ENCODE data around the gene ZP2. TPM values are rescaled to one million over a fixed set of nuclear protein-coding genes. Genes with fewer than 3 reads are reported as not detected.

ZP2 gene
- total RNA-seq (2022), result not detected in 2 replicates
- percentile 1 among the genes with signal in this experiment for Bru-seq, nascent RNA
- BruChase-seq, experiment 1, labeled RNA remaining after a 2-hour chase, result not detected
- not detected for BruChase-seq, experiment 2, labeled RNA remaining after a 6-hour chase
- long read RNA-seq, result 0 reads

DNA sequence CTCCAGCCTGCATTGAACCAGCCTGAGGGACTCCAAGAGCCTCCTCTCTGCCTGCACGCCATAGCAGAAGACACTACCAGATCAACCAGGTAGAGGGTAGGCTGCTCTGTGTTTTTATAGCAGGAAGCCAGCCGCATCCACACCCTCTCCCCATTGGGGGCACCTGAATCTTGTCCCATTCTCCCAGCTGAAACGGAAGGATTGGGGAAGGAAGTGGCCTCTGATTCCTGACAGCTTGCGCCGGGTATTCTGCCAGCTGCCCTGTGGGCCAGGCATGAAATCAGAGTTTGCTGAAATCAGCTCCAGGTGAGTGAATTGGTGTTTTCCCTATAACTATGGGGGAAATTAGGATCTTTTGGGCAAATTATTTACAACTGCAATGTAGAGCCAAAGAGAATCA, at the start of gene ZP2:
TSS of gene ZP2 (minus strand) at position 89 of the 400 bp plus-strand sequence. CDS start at position 62, 27 bp downstream.
- no peaks in the 10 kb centered on the region for H3K27me3 Mint-ChIP-seq (ENCODE audit: insufficient read depth, unreplicated experiment)
- DNase-seq, result no peak
- H3K4me1 ChIP-seq, result no peaks in the 10 kb centered on the region
- no peaks in the 10 kb centered on the region for H3K4me1 Mint-ChIP-seq (ENCODE audit: low read depth, unreplicated experiment)
- H3K27me3 ChIP-seq (replicated peaks; ENCODE audit: control insufficient read depth, insufficient read depth, low read length), result no peaks in the 10 kb centered on the region
- no peaks in the 10 kb centered on the region for H3K36me3 Mint-ChIP-seq (ENCODE audit: insufficient read depth, unreplicated experiment)
- POLR2A ChIA-PET, result no interaction called here
- H3K4me3 ChIP-seq (ENCODE audit: low read depth, low read length), result no peak within 1 kb of the TSS
- no peaks in the 10 kb centered on the region for H3K9me3 Mint-ChIP-seq (ENCODE audit: unreplicated experiment)
- no peak for TF ChIP-seq CTCF (IDR thresholded peaks at IDR 0.05; ENCODE audit: insufficient read depth in 1 of 2, low read depth in 1 of 2, low read length in 1 of 2, severe bottlenecking in 1 of 2, unreplicated experiment in 1 of 2)
- no peak within 1 kb of the TSS for H3K4me3 Mint-ChIP-seq (ENCODE audit: unreplicated experiment)
- intact Hi-C loops (cut with micrococcal nuclease; ENCODE audit: unreplicated experiment), result no loop called here
- H3K9me3 ChIP-seq, result no peaks in the 10 kb centered on the region
- BruUV-seq (replicated peaks), result no TSS peak
- CTCF ChIA-PET, result no interaction called here
- H3K27ac Mint-ChIP-seq (ENCODE audit: unreplicated experiment), result no peak within 1 kb of the TSS
- no peaks in the 10 kb centered on the region for H3K36me3 ChIP-seq (ENCODE audit: control insufficient read depth, insufficient read depth, low read length)

DNA sequence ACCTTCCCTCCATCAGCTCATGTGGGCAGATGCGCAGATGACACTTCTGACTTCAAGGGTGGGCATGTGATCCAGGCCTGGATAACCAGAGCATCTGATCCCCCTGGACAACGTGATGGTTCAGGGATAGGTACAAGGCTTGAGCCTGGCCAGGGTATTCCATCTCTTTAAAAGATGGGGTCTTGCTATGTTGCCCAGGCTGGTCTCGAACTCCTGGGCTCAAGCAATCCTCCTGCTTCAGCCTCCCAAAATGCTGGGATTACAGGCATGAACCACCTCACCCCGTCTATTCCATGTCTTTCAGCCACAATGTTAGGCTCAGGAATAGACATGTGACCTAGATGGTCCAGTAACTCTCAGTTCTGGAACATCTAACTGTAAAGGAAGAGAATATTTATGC, 45.9 kb upstream of the ZP2 start:
- Mint-ChIP-seq H3K27me3 (ENCODE audit: insufficient read depth, unreplicated experiment) (peaks cover 3% of the 10 kb centered on the region), H3K4me1 (ENCODE audit: low read depth, unreplicated experiment) (peaks cover 9% of the 10 kb centered on the region), H3K9me3 (ENCODE audit: unreplicated experiment) (no peaks in the 10 kb centered on the region), H3K4me3 (ENCODE audit: unreplicated experiment) (no peak overlapping the region), H3K27ac (ENCODE audit: unreplicated experiment) (no peak overlapping the region), H3K36me3 (ENCODE audit: insufficient read depth, unreplicated experiment) (peaks cover 8% of the 10 kb centered on the region)
- no TSS peak for BruUV-seq (replicated peaks)
- Histone ChIP-seq H3K4me1 (peaks cover 23% of the 10 kb centered on the region), H3K9me3 (no peaks in the 10 kb centered on the region), H3K27me3 (replicated peaks; ENCODE audit: control insufficient read depth, insufficient read depth, low read length) (no peaks in the 10 kb centered on the region), H3K36me3 (ENCODE audit: control insufficient read depth, insufficient read depth, low read length) (no peaks in the 10 kb centered on the region), H3K4me3 (ENCODE audit: low read depth, low read length) (no peak overlapping the region)
- intact Hi-C loops (cut with micrococcal nuclease; ENCODE audit: unreplicated experiment), result no loop called here
- ChIA-PET CTCF (no interaction called here), POLR2A (no interaction called here)
- TF ChIP-seq CTCF (IDR thresholded peaks at IDR 0.05; ENCODE audit: insufficient read depth in 1 of 2, low read depth in 1 of 2, low read length in 1 of 2, severe bottlenecking in 1 of 2, unreplicated experiment in 1 of 2), result no peak
- no peak for DNase-seq

- intact Hi-C loops (cut with micrococcal nuclease; ENCODE audit: unreplicated experiment), result no loop called here
- no peak overlapping the region for H3K4me3 Mint-ChIP-seq (ENCODE audit: unreplicated experiment)
- peaks cover 19% of the 10 kb centered on the region for H3K4me1 ChIP-seq
- no peaks in the 10 kb centered on the region for H3K36me3 ChIP-seq (ENCODE audit: control insufficient read depth, insufficient read depth, low read length)
- no peak overlapping the region for H3K27ac Mint-ChIP-seq (ENCODE audit: unreplicated experiment)
- H3K9me3 Mint-ChIP-seq (ENCODE audit: unreplicated experiment), result no peaks in the 10 kb centered on the region
- H3K27me3 Mint-ChIP-seq (ENCODE audit: insufficient read depth, unreplicated experiment), result peaks cover 3% of the 10 kb centered on the region
- H3K4me3 ChIP-seq (ENCODE audit: low read depth, low read length), result no peak overlapping the region
- no peak for DNase-seq
- H3K36me3 Mint-ChIP-seq (ENCODE audit: insufficient read depth, unreplicated experiment), result peaks cover 8% of the 10 kb centered on the region
- no peaks in the 10 kb centered on the region for H3K9me3 ChIP-seq
- POLR2A ChIA-PET, result no interaction called here
- no peak for TF ChIP-seq CTCF (IDR thresholded peaks at IDR 0.05; ENCODE audit: insufficient read depth in 1 of 2, low read depth in 1 of 2, low read length in 1 of 2, severe bottlenecking in 1 of 2, unreplicated experiment in 1 of 2)
- peaks cover 9% of the 10 kb centered on the region for H3K4me1 Mint-ChIP-seq (ENCODE audit: low read depth, unreplicated experiment)
- no TSS peak for BruUV-seq (replicated peaks)
- CTCF ChIA-PET, result interaction anchor here (1.5 kb wide), 1 partner anchor 7 kb away, joined by 4 read pairs; no protein-coding TSS in a partner anchor
- no peaks in the 10 kb centered on the region for H3K27me3 ChIP-seq (replicated peaks; ENCODE audit: control insufficient read depth, insufficient read depth, low read length)
These were observed 45.3 kb upstream of the ZP2 start for GRCh38 chr16:21256636-21257035.

All from Caco-2 (cell line).